ENCODE data around the gene TLR10.

Gene TLR10

GRCh38 chr4:38723726-38724474 is 58.9 kb downstream of the TLR10 start:
- DNase-seq = no peak

- no peak for DNase-seq
These were observed 59.7 kb downstream of the TLR10 start for GRCh38 chr4:38723114-38723513.
